IPS DF 4.7 (cell line): ENCODE data around the gene CA9.

Experiments used
- DNase-seq: peaks from one replicate; pipeline ENCODE4 v3.0.0-alpha.2; 2013; ENCODE audit warnings: low spot score; ENCODE audit errors: extremely low read depth

CA9 gene

DNA sequence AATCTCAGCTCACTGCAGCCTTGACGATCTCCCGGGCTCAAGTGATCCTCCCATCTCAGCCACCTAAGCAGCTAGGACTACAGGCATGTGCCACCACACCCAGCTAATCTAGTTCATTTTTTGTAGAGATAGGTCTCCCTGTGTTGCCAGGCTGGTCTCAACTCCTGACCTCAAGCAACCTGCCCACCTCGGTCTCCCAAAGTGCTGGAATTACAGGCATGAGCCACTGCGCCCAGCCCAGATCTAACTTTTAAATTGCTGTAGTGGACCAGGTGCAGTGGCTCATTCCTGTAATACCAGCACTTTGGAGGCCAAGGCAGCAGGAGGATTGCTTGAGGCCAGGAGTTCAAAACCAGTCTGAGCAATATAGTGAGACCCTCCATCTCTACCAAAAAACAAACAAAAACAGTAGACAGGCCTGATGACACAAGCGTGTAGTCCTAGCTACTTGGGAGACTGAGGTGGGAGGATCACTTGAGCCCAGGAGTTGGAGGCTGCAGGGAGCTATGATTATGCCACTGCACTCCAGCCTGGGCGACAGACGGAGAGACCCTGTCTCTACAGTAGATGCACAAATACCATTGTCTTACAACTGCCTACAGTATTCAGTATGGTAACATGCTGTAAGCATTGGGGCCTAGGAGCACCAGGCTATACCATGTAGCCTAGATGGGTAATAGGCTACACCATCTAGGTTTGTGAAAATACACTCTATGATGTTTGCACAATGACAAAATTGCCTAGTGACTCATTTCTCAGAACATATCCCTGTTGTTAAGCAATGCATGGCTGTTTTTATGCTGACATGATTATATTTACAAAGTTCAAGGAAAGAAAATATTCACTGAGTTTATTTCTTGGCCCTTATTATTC lies 21.5 kb upstream of the CA9 start:
- no peak for DNase-seq

DNA sequence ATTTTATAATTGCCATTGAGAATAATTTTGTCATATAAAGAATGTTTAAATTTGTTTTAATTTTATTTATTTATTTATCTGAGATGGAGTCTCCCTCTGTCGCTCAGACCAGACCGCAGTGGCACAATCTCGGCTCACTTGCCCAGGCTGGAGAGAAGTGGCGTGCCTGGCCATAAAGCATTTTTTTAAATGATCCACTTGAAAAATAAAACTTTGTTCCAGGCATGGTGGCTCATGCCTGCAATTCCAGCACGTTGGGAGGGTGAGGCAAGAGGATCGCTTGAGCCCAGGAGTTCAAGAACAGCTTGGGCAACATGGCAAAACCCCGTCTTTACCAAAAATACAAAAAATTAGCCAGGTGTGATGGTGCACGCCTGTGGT lies 20.9 kb upstream of the CA9 start:
- DNase-seq, result no peak

DNA sequence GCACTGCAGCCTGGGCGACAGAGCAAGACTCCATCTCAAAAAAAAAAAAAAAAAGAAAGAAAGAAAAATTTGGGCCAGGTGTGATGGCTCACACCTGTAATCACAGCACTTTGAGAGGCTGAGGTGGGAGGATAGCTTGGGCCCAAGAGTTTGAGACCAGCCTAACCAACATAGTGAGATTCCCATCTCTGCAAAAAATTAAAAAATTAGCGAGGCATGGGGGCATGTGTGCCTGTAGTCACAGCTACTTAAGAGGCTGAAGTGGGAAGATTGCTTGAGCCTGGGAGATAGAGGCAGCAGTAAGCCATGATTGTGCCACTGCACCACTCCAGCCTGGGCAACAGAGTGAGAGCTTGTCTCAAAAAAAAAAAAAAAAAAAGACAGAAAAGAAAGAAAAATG lies 20.1 kb upstream of the CA9 start:
- no peak for DNase-seq

DNA sequence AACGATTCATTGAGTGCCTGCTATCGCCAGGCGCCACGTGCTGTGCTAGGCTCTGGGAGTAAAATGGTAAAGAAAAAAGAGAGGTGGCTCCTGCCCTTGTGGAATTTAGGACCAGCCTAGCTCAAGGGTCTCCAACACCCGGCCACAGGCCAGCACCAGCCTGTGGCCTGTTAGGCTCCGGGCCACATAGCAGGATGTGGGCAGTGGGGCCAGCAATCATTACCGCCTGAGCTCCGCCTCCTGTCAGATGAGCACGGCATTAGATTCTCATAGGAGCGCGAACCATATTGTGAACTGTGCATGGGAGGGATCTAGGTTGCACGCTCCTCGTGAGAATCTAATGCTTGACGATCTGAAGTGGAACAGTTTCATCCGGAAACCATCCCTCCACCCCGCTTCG lies 17.4 kb upstream of the CA9 start:
- no peak for DNase-seq

DNA sequence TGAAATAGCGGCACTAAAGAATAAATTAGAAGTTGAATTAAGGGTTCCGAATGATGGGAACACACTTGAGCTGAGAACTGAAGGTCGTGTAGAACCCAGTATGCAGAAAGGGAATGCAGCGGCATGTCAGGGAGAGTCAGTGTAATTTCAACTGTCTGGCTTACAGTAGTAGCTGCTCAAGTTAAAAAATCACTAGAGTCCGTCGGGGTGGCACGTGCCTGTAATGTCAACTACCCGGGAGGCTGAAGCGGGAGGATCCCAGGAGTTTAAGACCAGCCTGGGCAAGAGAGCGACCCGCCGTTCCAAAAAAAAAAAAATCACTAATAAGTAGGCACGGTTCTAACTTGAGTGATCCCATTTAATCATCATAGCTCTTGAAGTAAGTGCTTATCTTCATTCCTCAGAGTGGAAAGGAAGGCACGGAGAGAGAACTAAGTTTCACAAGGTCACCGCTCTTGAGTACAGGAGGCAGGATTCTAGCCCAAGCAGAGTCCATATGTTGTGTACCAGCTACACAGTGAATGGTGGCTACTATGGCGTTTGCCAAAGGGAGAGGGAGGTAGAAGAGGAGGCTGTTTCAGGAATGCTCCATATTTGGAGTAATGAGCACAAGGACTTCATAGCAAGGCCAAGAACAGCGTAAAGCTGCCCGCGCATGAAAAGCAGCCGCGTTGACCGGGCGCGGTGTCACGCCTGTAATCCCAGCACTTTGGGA lies 16.7 kb upstream of the CA9 start:
- DNase-seq, result no peak

DNA sequence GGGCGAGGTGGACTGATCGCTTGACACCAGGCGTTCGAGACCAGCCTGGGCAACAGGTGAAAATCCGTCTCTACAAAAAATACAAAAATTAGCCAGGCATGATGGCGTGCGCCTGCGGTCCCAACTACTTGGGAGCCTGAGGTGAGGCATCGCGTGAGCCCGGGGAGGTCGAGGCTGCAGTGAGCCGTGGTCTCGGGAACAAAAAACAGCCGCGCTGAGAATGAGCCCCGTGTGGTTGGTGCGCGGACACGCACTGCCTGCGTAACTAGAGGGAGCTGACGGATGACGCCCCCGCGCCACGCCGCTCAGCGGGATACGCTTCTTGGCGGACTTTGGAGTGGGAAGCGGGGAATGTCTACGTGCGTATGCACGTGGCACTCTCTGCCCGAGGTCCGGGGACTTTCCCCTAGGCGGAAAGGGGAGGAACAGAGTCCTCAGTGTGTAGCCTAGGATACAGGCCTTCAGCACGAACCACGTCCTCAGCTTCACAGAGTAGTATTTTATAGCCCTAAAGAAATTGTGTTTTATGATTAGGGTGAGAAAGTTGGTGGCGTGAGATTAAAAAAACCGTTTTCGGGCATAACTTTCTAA lies 16.1 kb upstream of the CA9 start, which contains the start of gene RMRP:
RMRP (minus strand) TSS at position 474 of the 591 bp plus-strand sequence.
- peak; percentile 98 for DNase-seq

DNA sequence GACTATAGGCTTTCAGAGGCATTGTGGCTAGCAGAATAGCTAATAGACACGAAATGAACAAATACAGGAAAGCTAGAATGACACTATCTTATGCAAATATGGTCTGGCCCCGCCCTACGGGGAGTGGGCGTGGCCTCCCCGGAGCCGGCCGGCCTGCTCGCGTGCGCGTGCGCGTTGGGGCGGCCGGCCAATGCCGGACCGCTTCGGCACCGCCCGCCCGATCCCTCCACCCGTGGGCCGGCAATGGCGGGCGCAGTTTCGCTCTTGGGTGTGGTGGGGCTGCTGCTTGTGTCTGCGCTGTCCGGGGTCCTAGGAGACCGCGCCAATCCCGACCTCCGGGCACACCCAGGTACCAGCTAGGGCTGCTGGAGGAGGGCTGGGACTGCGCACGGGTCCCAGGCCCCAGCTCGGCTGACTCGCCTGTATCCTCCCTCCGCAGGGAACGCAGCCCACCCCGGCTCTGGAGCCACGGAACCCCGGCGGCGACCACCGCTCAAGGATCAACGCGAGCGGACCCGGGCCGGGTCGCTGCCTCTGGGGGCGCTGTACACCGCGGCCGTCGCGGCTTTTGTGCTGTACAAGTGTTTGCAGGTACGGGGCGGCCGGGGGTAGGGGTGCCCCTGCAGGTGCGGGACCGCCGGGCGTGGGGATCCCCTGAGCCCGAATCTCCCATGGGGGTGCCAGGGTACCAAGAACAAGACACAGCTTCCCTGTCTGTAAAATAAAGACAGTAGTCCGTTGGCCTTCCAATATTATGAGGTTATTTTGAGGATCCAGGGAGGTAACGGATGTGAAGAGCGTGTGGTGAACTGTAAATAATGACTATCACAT lies 15.4 kb upstream of the CA9 start, which contains the start of gene CCDC107:
CCDC107 (plus strand) TSS at position 156 of the 831 bp plus-strand sequence; CDS start at position 244, 88 bp downstream.
- no peak for DNase-seq

DNA sequence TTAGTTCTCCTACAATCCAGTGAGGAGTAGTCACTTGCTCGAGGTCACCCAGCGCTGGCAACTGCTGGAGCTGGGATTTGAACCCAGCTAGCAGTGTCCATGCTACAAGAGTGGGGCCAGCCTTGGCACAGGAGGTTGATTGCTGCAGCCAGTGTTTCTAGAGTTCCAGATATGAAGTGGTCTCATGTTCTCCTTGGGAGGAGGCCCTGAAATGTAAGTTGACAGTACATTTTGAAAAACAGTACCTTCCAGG lies 14.8 kb upstream of the CA9 start:
- no peak for DNase-seq

DNA sequence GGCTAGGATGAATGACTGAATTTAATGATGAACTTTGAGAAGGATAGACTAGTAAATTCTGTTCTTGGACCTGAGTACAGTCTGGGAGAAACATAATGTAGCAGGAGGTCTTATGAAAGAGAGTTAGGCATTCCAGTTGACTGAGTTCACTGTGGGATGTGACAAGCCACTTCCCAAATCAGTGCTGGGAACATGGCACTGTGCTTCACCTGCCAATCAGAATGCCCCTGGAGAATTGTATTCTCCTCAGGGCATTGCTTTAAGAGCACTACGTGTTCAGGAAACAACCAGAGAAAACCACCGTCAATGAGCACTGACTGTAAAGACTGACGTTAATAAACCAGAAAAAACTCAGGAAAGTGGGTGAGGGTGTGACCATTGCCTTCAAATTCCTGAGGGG lies 14.4 kb upstream of the CA9 start:
- DNase-seq, result no peak

DNA sequence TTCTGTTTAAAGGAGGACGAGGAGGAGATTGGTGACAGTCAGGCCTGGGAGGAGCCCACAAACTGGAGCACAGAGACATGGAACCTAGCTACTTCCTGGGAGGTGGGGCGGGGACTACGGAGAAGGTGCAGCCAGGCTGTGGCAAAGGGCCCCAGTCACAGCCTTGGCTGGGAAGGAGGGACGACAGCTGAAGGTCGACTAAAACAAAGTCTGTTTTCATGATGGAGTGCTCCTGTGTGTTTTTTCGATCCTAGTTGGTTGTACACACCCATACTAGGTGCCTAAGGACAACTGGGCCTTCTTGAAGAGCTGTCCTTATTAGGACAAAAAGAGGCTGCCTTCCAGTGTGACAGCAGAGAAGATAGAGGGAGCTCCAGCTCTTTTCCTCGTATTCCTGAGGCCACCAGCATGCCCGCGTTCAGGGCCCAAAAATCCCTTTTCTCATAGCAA lies 12.7 kb upstream of the CA9 start:
- no peak for DNase-seq

DNA sequence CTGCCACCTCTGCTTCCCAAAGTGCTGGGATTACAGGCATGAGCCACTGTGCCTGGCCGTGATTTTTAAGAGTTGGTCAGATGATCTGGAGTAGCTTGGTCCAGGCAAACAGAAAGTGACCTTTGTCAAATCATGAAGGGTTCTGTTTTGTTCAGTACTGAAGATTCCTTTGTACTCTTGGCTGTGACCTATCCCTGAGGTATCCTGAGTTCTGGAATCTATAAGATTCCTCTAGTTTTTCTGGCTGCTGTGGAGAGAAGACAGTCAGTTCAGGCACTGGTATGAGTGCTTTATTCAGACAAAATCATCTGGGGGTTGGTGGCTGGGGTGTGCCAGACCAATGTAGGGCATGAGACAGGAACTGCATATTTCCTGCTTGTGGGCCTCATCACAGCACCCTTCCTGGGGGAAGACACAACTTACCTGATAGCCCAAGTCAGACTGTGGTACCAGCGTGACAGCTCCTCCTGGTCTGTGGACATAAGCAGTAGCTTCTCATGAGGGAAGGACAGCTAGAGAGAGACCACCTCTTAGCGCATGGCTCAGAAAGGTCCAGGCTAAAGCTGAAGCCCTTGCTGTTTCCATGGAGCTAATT lies 11.9 kb upstream of the CA9 start:
- DNase-seq, result no peak

DNA sequence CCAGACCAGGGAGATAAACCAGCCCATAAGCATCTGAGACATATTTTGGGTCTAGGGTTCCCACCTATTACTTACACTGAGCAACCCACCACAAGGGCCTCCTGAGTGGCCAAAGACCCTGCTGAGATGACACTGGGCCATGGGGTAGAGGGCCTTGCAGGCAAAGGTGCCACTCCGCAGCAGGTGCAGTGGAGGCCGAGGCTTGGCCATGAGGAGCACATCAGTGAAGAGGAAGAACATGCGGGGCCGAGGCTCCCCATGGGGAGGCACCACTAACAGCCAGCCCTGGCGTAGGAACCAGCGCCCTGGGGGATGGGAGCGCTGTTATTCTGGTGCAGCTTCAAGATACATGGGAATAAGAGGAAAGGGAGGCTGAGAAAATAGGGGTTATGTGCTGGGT lies 11.3 kb upstream of the CA9 start:
- DNase-seq, result no peak

DNA sequence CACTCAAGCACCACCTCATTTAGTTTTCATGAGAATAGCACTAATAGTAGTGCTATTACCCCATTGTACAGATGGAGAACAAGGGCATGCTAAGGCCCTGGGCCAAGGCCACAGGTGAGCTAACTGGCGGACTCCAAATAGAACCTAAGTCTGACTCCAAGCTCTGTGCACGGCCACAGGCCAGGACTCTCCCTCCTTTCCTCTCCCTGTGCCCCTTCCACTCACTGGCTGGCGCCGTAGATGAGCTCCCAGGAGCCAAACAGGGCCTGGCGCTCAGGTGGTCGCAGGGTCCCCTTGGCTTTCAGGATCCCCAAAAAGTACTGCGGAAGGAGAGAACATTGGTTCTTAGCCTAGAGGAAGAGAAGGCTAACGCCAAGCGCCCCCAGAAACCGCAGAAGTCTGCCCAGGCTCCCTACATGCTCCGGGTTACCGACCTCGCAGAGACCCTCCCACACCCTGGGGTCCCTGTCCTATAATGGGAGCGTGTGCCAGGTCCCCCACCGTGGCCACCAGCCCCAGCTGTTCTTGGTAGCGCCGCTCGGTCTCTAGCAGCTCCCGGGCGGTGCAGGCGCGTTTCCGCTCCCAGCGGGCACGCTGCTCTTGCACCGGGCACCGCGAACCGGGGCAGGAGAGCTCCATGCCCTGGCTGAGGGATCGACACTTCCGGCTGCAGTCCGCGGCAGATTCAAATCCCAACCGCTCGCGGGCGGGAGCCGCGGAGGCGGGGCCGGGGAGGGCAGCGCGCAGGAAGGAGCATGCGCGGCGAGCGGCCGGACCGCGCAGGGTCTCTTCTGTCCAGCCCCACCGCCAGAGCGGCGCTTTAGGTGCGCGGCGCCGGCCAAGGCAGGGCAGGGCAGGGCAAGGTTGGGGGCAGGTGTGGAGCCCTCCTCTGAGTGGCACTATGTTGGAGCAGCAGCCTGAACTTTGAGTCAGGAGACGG lies 8.9 kb upstream of the CA9 start, which contains the start of gene ARHGEF39:
ARHGEF39 (minus strand) TSS at position 665 of the 940 bp plus-strand sequence; CDS start at position 639, 26 bp downstream.
- no peak for DNase-seq

DNA sequence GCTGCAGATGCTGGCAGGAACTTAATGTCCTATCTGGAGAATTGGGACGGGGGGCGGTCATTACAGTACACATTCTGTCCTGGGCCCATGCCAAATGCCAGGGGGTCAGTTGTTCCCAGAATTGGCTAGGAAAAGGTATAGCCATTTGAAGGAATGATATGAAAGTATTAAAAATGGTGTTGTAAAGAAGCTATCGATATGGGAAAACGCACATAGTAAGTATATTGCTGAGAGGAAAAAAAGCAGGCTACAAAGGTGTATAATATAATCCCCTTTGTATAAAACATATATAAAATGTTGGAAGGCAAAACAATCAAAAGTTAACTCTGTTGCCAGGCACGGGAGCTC lies 8.3 kb upstream of the CA9 start:
- no peak for DNase-seq

DNA sequence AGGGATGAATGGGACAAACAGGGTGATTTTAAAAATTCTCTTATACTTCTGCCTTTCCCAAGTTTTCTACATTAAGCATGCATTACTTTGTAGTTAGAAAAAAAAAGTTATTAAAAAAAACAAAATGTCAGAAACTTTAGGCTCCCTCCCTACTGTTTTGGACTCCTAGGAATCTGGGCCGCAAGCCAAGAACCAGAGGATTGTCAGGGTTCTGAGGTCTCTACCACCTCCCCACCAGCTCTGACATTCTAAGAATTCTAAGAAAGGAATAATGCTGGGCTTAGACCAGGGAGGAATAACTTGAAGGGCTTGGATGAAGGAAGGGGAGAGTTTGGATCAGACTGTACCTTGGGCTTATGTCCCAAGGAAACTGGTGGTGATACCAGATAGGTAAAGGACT lies 7.7 kb upstream of the CA9 start:
- DNase-seq, result no peak

DNA sequence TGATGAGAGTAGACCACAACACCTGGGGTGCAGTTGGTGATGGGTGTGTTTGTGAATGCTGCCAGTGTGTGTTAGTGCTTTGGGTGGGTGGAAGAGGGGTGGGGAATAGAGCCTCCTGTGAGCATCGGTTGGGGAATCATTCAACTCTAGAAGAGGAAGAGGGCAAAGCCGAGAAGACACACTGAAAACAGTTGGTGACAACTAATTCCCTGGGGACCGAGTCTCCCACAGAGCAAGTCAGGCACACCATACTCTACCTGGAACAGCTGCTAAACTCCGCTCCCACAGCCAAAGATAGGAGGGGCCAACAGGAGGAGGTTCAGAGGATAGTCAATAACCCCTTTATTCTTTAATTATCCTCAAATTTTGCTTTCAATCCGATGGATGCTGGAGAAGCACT lies 7.2 kb upstream of the CA9 start:
- DNase-seq, result no peak

DNA sequence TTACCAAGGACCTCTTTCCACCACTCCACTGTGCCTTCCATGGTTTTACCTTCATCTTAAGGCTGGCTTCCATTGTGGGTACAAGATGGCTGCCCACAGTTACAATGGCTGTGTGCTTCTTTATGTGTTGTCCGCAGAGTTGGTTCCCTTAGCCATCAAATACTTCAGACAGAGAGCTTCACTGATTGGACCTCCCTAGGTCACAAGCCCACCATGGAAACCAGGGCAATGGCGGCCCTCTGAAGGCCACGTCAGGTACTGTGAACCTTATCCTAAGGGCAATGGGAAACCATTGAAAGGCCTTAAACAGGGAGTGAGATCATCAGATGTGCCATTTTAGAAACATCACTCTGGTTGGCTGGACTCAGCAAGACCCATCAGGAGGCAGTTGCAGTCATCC lies 5.8 kb upstream of the CA9 start:
- no peak for DNase-seq

DNA sequence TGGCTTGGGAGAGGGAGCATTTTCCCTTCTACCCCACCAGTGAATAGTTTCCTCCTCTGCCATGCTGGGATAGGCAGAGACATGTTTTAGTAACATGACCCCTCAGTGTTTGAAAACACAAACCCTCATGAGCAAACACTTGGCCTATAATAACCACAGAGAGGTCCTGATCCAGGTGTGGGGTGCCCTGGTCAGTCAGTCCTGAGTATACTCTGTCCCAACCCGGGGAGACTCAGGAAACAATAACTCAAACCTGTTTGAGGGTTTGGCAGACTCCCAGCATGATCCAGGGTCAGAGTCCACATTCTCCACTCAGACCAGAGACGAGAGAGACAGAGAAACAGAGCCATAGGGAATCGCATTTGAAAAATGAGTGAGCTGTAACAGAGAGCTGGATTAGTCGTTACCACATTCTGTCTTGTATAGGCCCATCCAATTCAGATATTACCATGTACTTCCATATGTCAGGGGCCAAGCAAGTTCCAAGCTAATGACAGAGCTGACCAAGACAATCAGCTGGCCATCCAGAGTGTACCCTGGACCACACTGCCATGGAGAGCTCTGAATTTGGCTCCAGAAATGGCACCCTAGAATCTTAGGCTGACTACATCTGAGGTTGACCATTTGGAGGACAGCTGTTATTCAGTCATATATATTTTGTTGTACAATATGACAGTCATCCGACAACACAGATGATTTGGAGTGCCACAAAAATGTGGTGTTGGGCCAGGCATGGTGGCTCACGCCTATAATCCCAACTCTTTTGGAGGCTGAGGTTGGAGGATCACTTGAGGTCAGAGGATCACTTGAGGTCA lies 4.2 kb upstream of the CA9 start:
- DNase-seq, result no peak

DNA sequence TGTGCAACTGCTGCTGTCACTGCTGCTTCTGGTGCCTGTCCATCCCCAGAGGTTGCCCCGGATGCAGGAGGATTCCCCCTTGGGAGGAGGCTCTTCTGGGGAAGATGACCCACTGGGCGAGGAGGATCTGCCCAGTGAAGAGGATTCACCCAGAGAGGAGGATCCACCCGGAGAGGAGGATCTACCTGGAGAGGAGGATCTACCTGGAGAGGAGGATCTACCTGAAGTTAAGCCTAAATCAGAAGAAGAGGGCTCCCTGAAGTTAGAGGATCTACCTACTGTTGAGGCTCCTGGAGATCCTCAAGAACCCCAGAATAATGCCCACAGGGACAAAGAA lies 265 bp downstream of the CA9 start:
- no peak for DNase-seq
